Mesenchymal stem cell (in vitro differentiated cells and primary cell): ENCODE data around the gene CACNA2D2.

Experiments used
- DNase-seq: peaks from one replicate; pipeline ENCODE4 v3.0.0-alpha.2; 2013
- H2AFZ ChIP-seq: one replicate; pipeline ENCODE4 v1.6.1; 2013; ENCODE audit warnings: low read depth, mild to moderate bottlenecking, control low read depth, inconsistent platforms, low read length, moderate library complexity
- H2AK5ac ChIP-seq: 2 replicates; pipeline ENCODE4 v1.6.1; 2013; ENCODE audit warnings: low read length, moderate library complexity, mild to moderate bottlenecking, inconsistent platforms; ENCODE audit not compliant: severe bottlenecking
- H2BK120ac ChIP-seq: one replicate; pipeline ENCODE4 v1.6.1; 2013; ENCODE audit warnings: low read depth, mild to moderate bottlenecking, inconsistent platforms, low read length, moderate library complexity
- H2BK12ac ChIP-seq, 2 experiments: one replicate each; pipeline ENCODE4 v1.6.1; 2013; ENCODE audit warnings: inconsistent platforms in 2 of 2, low read length in 2 of 2, mild to moderate bottlenecking in 2 of 2, moderate library complexity in 2 of 2, control low read depth in 1 of 2
- H2BK15ac ChIP-seq: one replicate; pipeline ENCODE4 v1.6.1; 2013; ENCODE audit warnings: mild to moderate bottlenecking, low read depth, inconsistent platforms; ENCODE audit not compliant: poor library complexity, severe bottlenecking
- H2BK5ac ChIP-seq: 2 replicates; pipeline ENCODE4 v1.6.1; 2013; ENCODE audit warnings: low read depth, mild to moderate bottlenecking, low read length, control low read depth, inconsistent platforms; ENCODE audit not compliant: poor library complexity, severe bottlenecking
- H3K14ac ChIP-seq, 2 experiments: one replicate each; pipeline ENCODE4 v1.6.1; 2013; ENCODE audit warnings: inconsistent platforms in 2 of 2, low read length in 2 of 2, control low read depth in 1 of 2, mild to moderate bottlenecking in 1 of 2, moderate library complexity in 1 of 2
- H3K18ac ChIP-seq, 2 experiments: one replicate each; pipeline ENCODE4 v1.6.1; 2013; ENCODE audit warnings: inconsistent platforms in 2 of 2, low read length in 2 of 2, control low read depth in 1 of 2, low read depth in 1 of 2, mild to moderate bottlenecking in 1 of 2
- H3K23ac ChIP-seq, 2 experiments: one replicate each; pipeline ENCODE4 v1.6.1; 2013; ENCODE audit warnings: inconsistent platforms in 2 of 2, low read length in 2 of 2, mild to moderate bottlenecking in 2 of 2, moderate library complexity in 2 of 2, control low read depth in 1 of 2
- H3K27ac ChIP-seq: 2 replicates; pipeline ENCODE4 v1.5.1; 2013; ENCODE audit warnings: mild to moderate bottlenecking, moderate library complexity, low read length, control low read depth, inconsistent platforms; ENCODE audit not compliant: poor library complexity, severe bottlenecking
- H3K27me3 ChIP-seq, 2 experiments: 2 replicates each; pipeline versions ENCODE4 v1.6.1 to v1.7.0; 2013; ENCODE audit warnings: low read length in 2 of 2, mild to moderate bottlenecking in 2 of 2, moderate library complexity in 2 of 2, control low read depth in 1 of 2, inconsistent platforms in 1 of 2; ENCODE audit not compliant: control insufficient read depth in 1 of 2, insufficient read depth in 1 of 2
- H3K36me3 ChIP-seq, 2 experiments: 2 replicates each; pipeline versions ENCODE4 v1.6.1 to v1.7.0; 2013; ENCODE audit warnings: low read length in 2 of 2, control low read depth in 1 of 2, inconsistent platforms in 1 of 2, low read depth in 1 of 2, mild to moderate bottlenecking in 1 of 2; ENCODE audit not compliant: insufficient read depth in 2 of 2, control insufficient read depth in 1 of 2
- H3K4ac ChIP-seq, 2 experiments: one replicate each; pipeline ENCODE4 v1.6.1; 2013; ENCODE audit warnings: inconsistent platforms in 2 of 2, low read length in 2 of 2, mild to moderate bottlenecking in 2 of 2, moderate library complexity in 2 of 2, control low read depth in 1 of 2, low read depth in 1 of 2
- H3K4me1 ChIP-seq: 2 replicates; pipeline ENCODE4 v1.6.1; 2013; ENCODE audit warnings: low read depth, low read length, control low read depth; ENCODE audit not compliant: control insufficient read depth, insufficient read depth
- H3K4me2 ChIP-seq: 2 replicates; pipeline ENCODE4 v1.6.1; 2013; ENCODE audit warnings: low read length, mild to moderate bottlenecking, inconsistent platforms; ENCODE audit not compliant: poor library complexity, severe bottlenecking
- H3K4me3 ChIP-seq, 2 experiments: 2 replicates each; pipeline versions ENCODE4 v1.5.1 to v1.7.0; 2013; ENCODE audit warnings: low read length in 2 of 2, mild to moderate bottlenecking in 2 of 2, control low read depth in 1 of 2, low read depth in 1 of 2; ENCODE audit not compliant: insufficient read depth in 1 of 2
- H3K79me1 ChIP-seq: replicated peaks from 2 replicates; pipeline ENCODE4 v1.6.1; 2013; ENCODE audit warnings: mild to moderate bottlenecking, control low read depth, low read length, inconsistent platforms; ENCODE audit not compliant: poor library complexity, severe bottlenecking
- H3K9ac ChIP-seq: 2 replicates; pipeline ENCODE4 v1.7.0; 2013; ENCODE audit warnings: mild to moderate bottlenecking, low read length, moderate library complexity
- H3K9me3 ChIP-seq: 2 replicates; pipeline ENCODE4 v1.7.0; 2013; ENCODE audit warnings: mild to moderate bottlenecking, low read length; ENCODE audit not compliant: control insufficient read depth
- H4K8ac ChIP-seq: one replicate; pipeline ENCODE4 v1.6.1; 2013; ENCODE audit warnings: inconsistent platforms, mild to moderate bottlenecking, low read length, moderate library complexity
- H4K91ac ChIP-seq: one replicate; pipeline ENCODE4 v1.6.1; 2013; ENCODE audit warnings: mild to moderate bottlenecking, low read length, inconsistent platforms
- WGBS: methylation state at CpG from one replicate; pipeline ENCODE4 v1.1.7; 2013; ENCODE audit warnings: mixed read lengths; 5-methylcytosine and 5-hydroxymethylcytosine counted together

The CACNA2D2 gene

DNA sequence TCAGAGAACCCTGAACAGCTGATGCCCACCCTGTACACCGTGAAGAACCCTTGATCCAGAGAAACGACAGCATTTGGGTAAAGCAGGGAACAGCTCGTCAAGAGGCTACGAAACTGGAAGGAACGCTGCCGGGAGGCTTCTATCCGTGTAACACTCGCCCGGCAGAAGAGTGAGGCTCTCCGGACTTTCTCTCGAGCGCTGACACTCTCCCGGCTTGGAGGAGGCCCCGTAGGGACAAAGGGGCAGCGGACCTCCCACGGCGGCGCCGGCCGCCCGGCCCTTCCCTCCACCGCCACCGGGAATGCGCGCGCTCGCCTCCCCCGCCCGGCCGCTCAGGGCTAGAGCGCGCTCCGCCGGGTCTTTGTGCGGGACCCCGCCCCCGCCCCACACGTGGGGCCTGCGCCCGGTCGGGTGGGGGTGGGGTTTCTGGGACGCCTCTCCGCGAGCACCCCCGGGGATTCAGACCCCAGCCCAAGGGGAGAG lies 182.5 kb downstream of the CACNA2D2 start:
- 0% methylated on average over 32 of the region's 45 CpGs for WGBS

DNA sequence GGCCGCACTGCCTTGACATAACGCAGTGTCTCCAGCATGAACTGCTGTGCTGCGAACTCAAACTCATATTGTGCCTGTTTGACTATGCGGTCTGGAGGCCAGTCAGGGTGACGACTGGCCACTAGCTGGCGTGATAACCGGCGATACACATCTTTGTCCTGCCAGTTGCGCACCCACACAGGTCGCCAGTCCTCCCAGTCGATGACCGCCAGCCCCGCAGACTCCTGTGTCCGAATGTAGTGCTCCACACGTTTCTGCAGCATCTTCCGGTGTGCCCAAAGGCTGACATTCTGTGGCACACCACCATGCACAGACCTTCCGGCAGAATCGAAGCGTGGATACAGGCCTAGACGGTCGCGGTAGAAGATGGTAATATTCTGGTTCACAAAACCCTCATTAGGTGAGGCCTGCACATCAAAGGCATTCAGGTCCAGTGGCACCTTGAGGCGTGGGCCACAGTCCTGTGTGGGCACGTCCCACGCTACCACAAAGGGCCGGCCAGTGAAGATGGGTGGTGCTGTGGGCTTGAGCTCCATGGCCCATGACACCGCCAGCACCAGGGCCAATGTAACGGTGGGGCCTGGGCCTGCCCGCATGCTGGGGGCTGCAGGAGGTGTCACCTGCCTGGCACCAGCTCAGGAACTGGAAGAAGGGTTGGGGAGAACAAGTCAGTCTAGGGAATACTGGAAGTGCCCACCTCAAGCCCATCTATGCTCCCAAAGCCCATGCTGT lies 183.4 kb downstream of the CACNA2D2 start:
- Histone ChIP-seq H3K4me1 (peaks cover 57% of the 10 kb centered on the region), H2BK120ac (no peak overlapping the region), H2BK12ac (peak overlapping the region in 1 of 2 experiments; percentile 80), H4K8ac (no peak overlapping the region), H3K4me3 (peak overlapping the region; percentile 78 to 88), H4K91ac (peak overlapping the region; percentile 79), H3K23ac (peak overlapping the region in 1 of 2 experiments; percentile 47), H3K79me1 (peaks cover 38% of the 10 kb centered on the region), H3K36me3 (peaks cover 46 to 55% of the 10 kb centered on the region in 2 experiments), H3K27ac (peak overlapping the region; percentile 85), H3K27me3 (no peaks in the 10 kb centered on the region), H3K9me3 (no peaks in the 10 kb centered on the region), H2AK5ac (no peak overlapping the region), H3K18ac (peak overlapping the region in 1 of 2 experiments; percentile 64), H2BK15ac (no peak overlapping the region), H2AFZ (no peak overlapping the region), H3K4me2 (peak overlapping the region; percentile 60), H2BK5ac (no peak overlapping the region), H3K14ac (peak overlapping the region in 1 of 2 experiments; percentile 90), H3K9ac (peak overlapping the region; percentile 99), H3K4ac (peak overlapping the region in 1 of 2 experiments; percentile 47)
- 92% methylated on average over 29 of the region's 29 CpGs for WGBS
- no peak for DNase-seq

More for the DNA sequence above, 182.5 kb downstream of the CACNA2D2 start:
- Histone ChIP-seq H4K8ac (peak overlapping the region; percentile 85), H2BK12ac (peak overlapping the region in 1 of 2 experiments; percentile 81), H3K4me1 (peaks cover 57% of the 10 kb centered on the region), H2BK120ac (peak overlapping the region; percentile 100), H3K18ac (peak overlapping the region; percentile 92 to 99), H2BK15ac (peak overlapping the region; percentile 70), H2AK5ac (peak overlapping the region; percentile 37), H2BK5ac (peak overlapping the region; percentile 76), H3K27me3 (no peaks in the 10 kb centered on the region), H3K14ac (peak overlapping the region in 1 of 2 experiments; percentile 87), H3K4me2 (peak overlapping the region; percentile 60), H3K23ac (no peak overlapping the region), H4K91ac (peak overlapping the region; percentile 64), H3K4ac (peak overlapping the region; percentile 55 to 75), H3K4me3 (peak overlapping the region; percentile 78 to 88), H2AFZ (peak overlapping the region; percentile 81), H3K36me3 (peaks cover 51 to 57% of the 10 kb centered on the region in 2 experiments), H3K9ac (peak overlapping the region; percentile 99), H3K79me1 (peaks cover 37% of the 10 kb centered on the region), H3K9me3 (no peaks in the 10 kb centered on the region), H3K27ac (peak overlapping the region; percentile 85)
- peak; percentile 77 for DNase-seq

DNA sequence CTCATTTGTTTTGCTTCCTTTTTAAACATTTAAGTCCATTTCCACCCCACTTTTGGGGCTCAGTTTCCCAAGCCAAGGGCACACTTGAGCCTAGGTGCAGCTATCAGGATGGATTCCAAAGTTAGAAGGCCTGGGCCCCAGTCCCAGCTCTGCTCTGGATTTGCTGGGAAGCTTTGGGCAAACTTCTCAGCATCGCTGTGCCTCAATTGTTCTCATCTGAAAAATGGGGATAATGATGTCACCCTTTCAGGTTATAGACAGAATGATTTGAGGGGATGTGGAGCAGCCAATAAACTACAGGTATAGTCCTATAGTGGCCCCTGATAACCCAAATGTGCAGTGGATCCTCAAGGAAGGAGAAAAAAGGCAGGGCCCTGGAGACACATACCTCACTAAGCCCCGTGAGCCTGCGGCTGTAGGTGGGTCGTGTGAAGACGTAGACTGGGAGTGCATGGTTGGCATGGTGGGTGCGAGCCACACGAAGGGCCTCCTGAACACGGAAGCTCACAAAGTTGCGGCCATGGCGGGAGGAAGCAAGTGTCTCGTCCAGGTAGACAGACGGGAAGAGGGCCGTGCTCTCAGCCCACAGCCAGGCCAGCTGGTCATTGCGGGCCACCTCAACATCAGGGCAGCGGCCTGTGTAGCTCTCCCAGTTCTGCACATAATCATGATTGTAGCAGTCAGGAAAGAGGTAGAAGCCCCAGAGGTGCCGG lies 184.1 kb downstream of the CACNA2D2 start:
- Histone ChIP-seq H2BK120ac (no peak overlapping the region), H3K4me1 (peaks cover 59% of the 10 kb centered on the region), H3K27me3 (no peaks in the 10 kb centered on the region), H3K9me3 (no peaks in the 10 kb centered on the region), H2AFZ (no peak overlapping the region), H4K91ac (no peak overlapping the region), H2BK15ac (no peak overlapping the region), H2AK5ac (no peak overlapping the region), H2BK12ac (no peak overlapping the region), H3K23ac (no peak overlapping the region), H3K9ac (peak overlapping the region; percentile 99), H3K36me3 (peaks cover 47 to 58% of the 10 kb centered on the region in 2 experiments), H3K18ac (no peak overlapping the region), H2BK5ac (no peak overlapping the region), H3K79me1 (peaks cover 44% of the 10 kb centered on the region), H3K14ac (no peak overlapping the region), H4K8ac (no peak overlapping the region), H3K4me3 (peak overlapping the region in 1 of 2 experiments; percentile 88), H3K27ac (no peak overlapping the region), H3K4me2 (no peak overlapping the region), H3K4ac (no peak overlapping the region)
- WGBS, result 96% methylated on average over 16 of the region's 16 CpGs
- no peak for DNase-seq

DNA sequence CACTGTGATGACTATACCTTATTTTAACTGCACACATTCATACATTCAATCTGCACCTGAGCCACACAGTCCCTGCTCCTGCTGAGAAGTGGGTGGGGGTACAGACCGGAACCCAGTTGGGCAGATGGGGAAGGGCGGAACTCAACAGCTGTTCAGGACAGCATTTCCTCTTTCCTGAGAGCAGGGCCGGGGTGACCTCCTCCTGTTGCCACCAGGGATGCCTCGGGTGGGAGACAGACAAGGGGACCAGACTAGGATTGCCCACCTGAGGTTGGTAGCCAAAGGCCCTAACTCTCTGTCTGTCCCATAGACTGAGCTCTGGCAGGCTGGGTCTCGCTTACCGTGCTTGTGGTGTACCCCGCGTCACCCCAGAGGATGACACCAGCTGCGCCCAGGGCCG lies 184.8 kb downstream of the CACNA2D2 start:
- Histone ChIP-seq H3K18ac (no peak overlapping the region), H3K27me3 (no peaks in the 10 kb centered on the region), H2BK15ac (peak overlapping the region; percentile 12), H2AFZ (no peak overlapping the region), H3K4me1 (peaks cover 56% of the 10 kb centered on the region), H2BK12ac (no peak overlapping the region), H3K36me3 (peaks cover 47 to 53% of the 10 kb centered on the region in 2 experiments), H3K23ac (no peak overlapping the region), H3K9me3 (no peaks in the 10 kb centered on the region), H3K4me2 (no peak overlapping the region), H3K79me1 (peaks cover 44% of the 10 kb centered on the region), H2BK5ac (no peak overlapping the region), H4K91ac (no peak overlapping the region), H3K27ac (no peak overlapping the region), H3K9ac (peak overlapping the region; percentile 6), H4K8ac (peak overlapping the region; percentile 31), H2AK5ac (no peak overlapping the region), H3K4ac (no peak overlapping the region), H2BK120ac (no peak overlapping the region), H3K4me3 (no peak overlapping the region), H3K14ac (no peak overlapping the region)
- no peak for DNase-seq
- WGBS, result 88% methylated on average over 10 of the region's 10 CpGs
